HEK293 (cell line): ENCODE results near the gene ABLIM3.
"Not testable (repeated sequence)": the region's sequence is repeated elsewhere in the genome, so short reads cannot be mapped to it uniquely, and the experiment has no call there.

ENCODE experiments used
- GLI2 ChIP-seq: fragments of 450-650 bp; formaldehyde crosslinking; IDR thresholded peaks from 2 replicates; pipeline ENCODE4; 2017; ENCODE audit warnings: missing biosample characterization, missing genetic modification characterization, low read depth, borderline replicate concordance
- ZNF24 ChIP-seq: fragments of 450-650 bp; formaldehyde crosslinking; IDR thresholded peaks from 2 replicates; pipeline ENCODE4 v1.5.1; 2016; ENCODE audit warnings: missing biosample characterization, missing genetic modification characterization
- TF ChIP-seq, protein P1 (sequence below): fragments of 450-650 bp; formaldehyde crosslinking; IDR thresholded peaks from 2 replicates; pipeline ENCODE4 v1.5.1; 2016; ENCODE audit warnings: missing biosample characterization, missing genetic modification characterization
- TF ChIP-seq, protein P2 (sequence below): fragments of 450-650 bp; formaldehyde crosslinking; IDR thresholded peaks from 2 replicates; pipeline ENCODE4 v1.5.1; 2016; ENCODE audit warnings: missing biosample characterization, missing genetic modification characterization

- TF ChIP-seq, protein P1, sequence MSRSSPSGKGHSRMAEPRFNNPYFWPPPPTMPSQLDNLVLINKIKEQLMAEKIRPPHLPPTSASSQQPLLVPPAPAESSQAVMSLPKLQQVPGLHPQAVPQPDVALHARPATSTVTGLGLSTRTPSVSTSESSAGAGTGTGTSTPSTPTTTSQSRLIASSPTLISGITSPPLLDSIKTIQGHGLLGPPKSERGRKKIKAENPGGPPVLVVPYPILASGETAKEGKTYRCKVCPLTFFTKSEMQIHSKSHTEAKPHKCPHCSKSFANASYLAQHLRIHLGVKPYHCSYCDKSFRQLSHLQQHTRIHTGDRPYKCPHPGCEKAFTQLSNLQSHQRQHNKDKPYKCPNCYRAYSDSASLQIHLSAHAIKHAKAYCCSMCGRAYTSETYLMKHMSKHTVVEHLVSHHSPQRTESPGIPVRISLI (tag by site-specific recombination), result not testable (repeated sequence)
- TF ChIP-seq, protein P2, sequence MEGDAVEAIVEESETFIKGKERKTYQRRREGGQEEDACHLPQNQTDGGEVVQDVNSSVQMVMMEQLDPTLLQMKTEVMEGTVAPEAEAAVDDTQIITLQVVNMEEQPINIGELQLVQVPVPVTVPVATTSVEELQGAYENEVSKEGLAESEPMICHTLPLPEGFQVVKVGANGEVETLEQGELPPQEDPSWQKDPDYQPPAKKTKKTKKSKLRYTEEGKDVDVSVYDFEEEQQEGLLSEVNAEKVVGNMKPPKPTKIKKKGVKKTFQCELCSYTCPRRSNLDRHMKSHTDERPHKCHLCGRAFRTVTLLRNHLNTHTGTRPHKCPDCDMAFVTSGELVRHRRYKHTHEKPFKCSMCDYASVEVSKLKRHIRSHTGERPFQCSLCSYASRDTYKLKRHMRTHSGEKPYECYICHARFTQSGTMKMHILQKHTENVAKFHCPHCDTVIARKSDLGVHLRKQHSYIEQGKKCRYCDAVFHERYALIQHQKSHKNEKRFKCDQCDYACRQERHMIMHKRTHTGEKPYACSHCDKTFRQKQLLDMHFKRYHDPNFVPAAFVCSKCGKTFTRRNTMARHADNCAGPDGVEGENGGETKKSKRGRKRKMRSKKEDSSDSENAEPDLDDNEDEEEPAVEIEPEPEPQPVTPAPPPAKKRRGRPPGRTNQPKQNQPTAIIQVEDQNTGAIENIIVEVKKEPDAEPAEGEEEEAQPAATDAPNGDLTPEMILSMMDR (tag by site-specific recombination), result not testable (repeated sequence)
- TF ChIP-seq GLI2 (tag by site-specific recombination); ZNF24: not testable (repeated sequence)
These were observed 46.3 kb downstream of the ABLIM3 start for GRCh38 chr5:149187617-149188016.
